SK-N-MC (cell line): ENCODE results near the gene CDH12.

ENCODE experiments used
- EZH2 ChIP-seq: fragments of 200-600 bp; sonication (generic); IDR thresholded peaks from one replicate; pipeline ENCODE4 v1.6.1; 2017; ENCODE audit warnings: antibody characterized with exemption
- FOXP2 ChIP-seq: optimal IDR thresholded peaks from 2 replicates; pipeline ENCODE3; 2011; ENCODE audit warnings: mild to moderate bottlenecking, moderate library complexity; ENCODE audit not compliant: insufficient read depth; ENCODE audit errors: extremely low read length, control extremely low read depth
- POLR2AphosphoS5 ChIP-seq: IDR thresholded peaks from 2 replicates; pipeline ENCODE4 v1.6.1; 2012; ENCODE audit warnings: mild to moderate bottlenecking, low read depth, low read length, borderline replicate concordance

GRCh38 chr5:22734907-22735306, 118.2 kb downstream of the CDH12 start:
- no peak for TF ChIP-seq EZH2
- no peak for TF ChIP-seq POLR2AphosphoS5
- TF ChIP-seq FOXP2, result no peak
